Measurements from ENCODE around the gene ARL4A.
"Not testable (repeated sequence)": the region's sequence is repeated elsewhere in the genome, so short reads cannot be mapped to it uniquely, and the experiment has no call there.

The ARL4A gene

GRCh38 chr7:12686891-12687717 is at the start of gene ARL4A:
ARL4A (plus strand) TSS chr7:12687633; CDS start chr7:12688255, 622 bp downstream.
- DNase-seq, result peak; percentile 67 to 99 (median 96)

DNA sequence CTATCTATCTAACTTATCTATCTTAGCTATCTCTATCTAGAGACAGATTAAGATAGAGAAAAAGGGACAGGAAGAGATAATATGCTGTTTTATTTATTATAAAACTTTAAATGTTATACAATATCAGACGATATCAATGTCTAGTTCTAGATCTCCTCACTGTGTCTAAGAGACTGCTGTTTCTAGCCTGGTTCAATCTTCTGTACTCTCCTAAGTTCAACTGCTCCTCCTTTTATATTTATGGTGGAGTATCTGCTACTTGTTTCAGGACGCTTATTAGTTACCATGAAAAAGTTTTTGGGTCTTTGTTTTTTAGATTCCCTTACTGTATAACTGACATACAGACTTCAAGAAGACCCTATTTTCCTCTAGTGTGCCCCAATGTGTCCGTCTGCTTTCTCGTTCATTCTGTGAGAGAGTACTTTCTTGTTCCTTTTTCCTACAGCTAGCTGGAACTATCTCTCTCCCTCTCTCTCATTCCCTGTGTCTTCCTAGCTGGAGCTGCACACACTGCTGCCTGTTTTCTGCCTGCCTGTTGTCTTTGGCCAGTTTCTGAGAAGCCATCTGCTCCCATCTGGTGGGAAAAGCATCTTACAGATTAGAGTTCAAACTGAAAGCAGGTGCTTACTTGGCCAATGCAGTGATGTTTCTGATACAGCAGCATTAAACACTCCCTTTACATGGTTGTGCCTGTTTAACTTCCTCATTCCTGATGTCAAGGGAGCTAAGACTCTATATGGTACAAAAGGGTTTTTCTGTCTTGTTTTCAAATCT is 49.4 kb upstream of the ARL4A start:
- DNase-seq, result no peak

GRCh38 chr7:12638851-12639456 is 48.5 kb upstream of the ARL4A start:
- peak in 1 of 51 donors; percentile 11 for DNase-seq

- DNase-seq, result no peak
These were observed 46.9 kb upstream of the ARL4A start for GRCh38 chr7:12640299-12641096.

DNA sequence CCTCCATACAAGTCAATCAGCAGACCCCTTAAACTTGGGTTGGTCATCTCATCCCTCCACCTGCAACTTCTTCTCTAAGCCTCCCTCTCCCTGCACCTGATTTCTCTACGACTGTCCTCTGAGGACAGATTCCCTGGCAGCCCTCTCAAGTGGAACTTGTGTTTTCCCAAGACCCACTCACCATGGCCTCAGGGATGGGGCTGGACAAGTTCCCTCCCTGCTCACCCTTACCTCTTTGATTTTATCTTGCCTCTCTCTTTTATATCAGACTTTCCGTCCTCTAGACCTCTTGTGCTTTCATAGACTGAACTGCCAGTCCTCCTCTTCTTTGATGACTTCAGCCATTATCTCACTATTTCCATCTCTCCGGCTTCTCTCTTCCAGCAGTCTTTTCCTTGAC is 46.2 kb upstream of the ARL4A start:
- no peak for DNase-seq

DNA sequence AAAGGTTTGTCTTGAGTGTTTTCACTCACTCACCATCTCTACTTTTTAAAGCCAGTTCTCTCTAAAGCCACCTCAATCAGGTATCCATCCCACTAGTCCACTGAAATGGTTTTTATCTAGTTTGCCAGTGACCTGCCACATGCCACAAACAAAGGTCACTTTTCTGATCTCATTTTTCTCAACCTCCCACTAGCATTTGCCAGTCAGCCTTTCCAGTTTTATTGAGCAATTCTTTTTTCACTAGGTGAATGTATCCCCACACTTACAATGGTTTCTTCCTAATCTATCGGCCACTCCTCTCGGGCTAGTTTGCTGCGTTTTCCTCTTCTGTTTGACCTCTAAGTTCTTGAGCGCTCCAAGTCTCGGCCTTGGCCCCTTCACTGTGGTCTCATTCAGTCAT is 44.9 kb upstream of the ARL4A start:
- DNase-seq, result no peak

GRCh38 chr7:12643001-12643643 is 44.3 kb upstream of the ARL4A start:
- no peak for DNase-seq

- DNase-seq, result no peak
These were observed 43.8 kb upstream of the ARL4A start for GRCh38 chr7:12643644-12644043.

- not testable (repeated sequence) for DNase-seq
These were observed 42.2 kb upstream of the ARL4A start for GRCh38 chr7:12645212-12645611.

- no peak for DNase-seq
These were observed 41.3 kb upstream of the ARL4A start for GRCh38 chr7:12646139-12646538.

DNA sequence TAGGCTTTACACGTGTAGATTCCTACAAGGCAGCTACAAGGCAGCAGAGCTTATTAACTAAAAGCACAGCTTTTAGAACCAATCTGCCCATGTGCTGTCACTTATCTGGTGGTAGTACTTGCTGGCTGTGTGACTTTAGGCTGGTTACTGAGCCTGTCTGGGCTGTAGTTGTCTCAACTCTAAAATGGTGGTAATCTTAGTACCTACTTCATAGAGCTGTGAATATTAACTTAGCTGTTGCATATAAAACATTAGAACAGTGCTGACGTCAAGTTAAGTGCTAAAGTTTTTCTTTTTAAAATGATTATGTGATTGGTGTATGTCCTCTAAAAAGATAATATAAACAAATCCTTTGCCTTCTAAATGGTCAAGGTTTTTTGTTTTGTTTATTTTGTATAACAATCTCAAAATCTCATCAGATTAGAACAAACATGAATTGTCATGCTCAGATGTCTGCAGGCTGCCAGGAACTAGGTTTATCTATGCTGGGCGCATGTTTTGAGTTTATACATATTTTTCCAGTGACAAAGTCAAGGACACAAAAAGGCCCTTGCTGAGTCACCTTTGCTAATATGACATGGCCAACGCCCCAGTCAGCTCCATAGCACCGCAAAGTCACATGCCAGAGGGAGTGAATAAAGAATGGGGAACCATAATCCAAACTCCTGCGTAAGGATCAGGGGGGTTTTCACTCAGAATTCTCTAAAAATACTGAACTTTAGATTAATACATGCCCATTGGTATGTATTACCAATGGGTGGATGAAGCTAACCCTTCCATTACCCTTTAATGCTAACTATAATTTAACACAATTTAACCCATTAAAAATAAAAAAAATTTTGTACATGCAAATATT is 39.8 kb upstream of the ARL4A start:
- DNase-seq, result no peak

- DNase-seq, result no peak
These were observed 38.6 kb upstream of the ARL4A start for GRCh38 chr7:12648704-12649261.

GRCh38 chr7:12649348-12649747 is 38.1 kb upstream of the ARL4A start:
- DNase-seq, result no peak

- DNase-seq, result no peak
These were observed 37.4 kb upstream of the ARL4A start for GRCh38 chr7:12650080-12650479.

GRCh38 chr7:12653110-12653509 is 34.3 kb upstream of the ARL4A start:
- DNase-seq, result no peak

- DNase-seq, result no peak
These were observed 33.9 kb upstream of the ARL4A start for GRCh38 chr7:12653518-12653917.

DNA sequence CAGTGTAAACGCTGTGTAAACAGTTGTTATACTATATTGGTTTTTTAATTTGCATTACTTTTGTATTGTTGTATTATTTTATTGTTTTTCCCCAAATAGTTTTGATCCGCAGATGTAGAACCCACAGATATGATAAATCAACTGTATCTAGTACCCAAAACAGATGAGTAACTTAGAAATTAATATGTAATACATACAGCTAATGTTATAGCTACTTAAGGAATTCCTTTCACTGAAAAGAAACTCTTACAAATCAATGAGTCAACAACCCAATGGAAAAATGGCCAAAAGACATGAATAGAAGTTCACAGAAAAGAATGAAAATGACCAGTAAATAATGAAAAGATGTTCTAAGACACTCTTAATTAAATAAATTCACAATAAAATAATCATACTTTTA is 32.3 kb upstream of the ARL4A start:
- DNase-seq, result no peak

GRCh38 chr7:12660423-12660822 is 27.0 kb upstream of the ARL4A start:
- not testable (repeated sequence) for DNase-seq

- not testable (repeated sequence) for DNase-seq
These were observed 26.4 kb upstream of the ARL4A start for GRCh38 chr7:12660986-12661385.

DNA sequence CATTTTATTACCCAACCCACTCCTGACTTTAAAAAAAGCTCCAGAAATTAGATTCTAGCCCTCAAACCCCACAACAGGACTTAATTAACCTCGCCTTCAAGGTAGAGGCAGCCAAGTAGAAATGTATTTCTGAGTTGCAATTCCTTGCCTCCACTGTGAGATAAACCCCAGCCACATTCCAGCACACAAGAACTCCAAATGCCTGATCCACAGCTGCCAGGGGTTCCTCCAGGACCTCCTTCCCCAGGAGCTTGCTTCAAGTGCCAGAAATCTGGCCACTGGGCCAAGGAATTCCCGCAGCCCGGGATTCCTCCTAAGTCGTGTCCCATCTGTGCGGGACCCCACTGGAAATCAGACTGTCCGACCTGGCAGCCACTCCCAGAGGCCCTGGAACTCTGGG is 25.9 kb upstream of the ARL4A start:
- no peak for DNase-seq

Data from hypothalamus (tissue), 51 donors.